CD4-positive, alpha-beta T cell treated with Interleukin-6 at 100 ng/mL for 8 hours (primary cell): ENCODE measurements around the gene WBP2.
A peak's percentile ranks its signal among the peaks of the same experiment; 100 is the strongest.

Source experiments
- DNase-seq: peaks from one replicate; pipeline ENCODE4 v3.0.0-alpha.2; 2020; ENCODE audit warnings: mixed read lengths, low spot score

Gene WBP2

GRCh38 chr17:75855310-75856061 is at the start of gene WBP2:
TSS of gene WBP2 (minus strand) at chr17:75855335. CDS start at chr17:75855297, 38 bp downstream.
- peak; percentile 99 for DNase-seq

DNA sequence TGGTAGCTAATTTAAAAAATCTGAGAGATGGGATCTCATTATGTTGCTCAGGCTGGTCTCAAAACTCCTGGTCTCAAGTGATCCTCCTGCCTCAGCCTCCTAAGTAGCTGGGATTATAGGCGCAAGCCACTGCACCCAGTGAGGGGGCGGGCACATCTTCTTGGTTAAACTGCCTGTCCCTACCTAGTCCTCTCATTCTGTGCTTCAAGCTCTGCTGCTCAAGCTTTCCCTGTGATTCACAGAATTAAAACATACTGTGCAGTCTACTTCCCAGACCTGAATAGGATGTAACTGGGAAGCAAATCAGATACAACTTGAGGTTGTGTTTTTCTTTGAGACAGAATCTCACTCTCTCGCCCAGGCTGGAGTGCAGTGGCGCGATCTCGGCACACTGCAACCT is 47.3 kb upstream of the WBP2 start:
- no peak for DNase-seq

GRCh38 chr17:75901727-75902126 is 46.6 kb upstream of the WBP2 start:
- no peak for DNase-seq

- no peak for DNase-seq
Measured at GRCh38 chr17:75900691-75901533, 45.8 kb upstream of the WBP2 start.

GRCh38 chr17:75899767-75900468 is 44.8 kb upstream of the WBP2 start:
- DNase-seq: no peak

DNA sequence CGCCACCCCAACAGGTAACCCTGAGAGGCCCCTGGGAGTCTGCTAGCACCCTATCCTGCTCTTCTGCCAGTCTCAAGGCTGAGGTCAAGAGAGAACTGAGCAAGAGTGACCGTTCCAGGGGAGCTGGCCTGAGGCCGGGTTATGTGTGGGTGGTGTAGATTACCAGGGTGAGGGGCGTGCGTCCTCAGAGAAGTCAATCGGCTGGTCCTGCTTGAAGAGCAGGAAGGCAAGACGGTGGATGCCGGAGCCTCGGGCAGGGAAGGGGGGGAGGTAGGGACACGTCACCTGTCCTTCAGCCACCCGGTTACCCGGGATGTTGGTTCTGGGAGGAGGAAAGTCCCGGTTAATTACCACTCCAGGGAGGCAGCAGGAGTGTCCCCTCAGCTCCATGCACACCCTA is 44.2 kb upstream of the WBP2 start:
- DNase-seq: no peak

- DNase-seq: no peak
Measured at GRCh38 chr17:75898791-75899190, 43.7 kb upstream of the WBP2 start.

DNA sequence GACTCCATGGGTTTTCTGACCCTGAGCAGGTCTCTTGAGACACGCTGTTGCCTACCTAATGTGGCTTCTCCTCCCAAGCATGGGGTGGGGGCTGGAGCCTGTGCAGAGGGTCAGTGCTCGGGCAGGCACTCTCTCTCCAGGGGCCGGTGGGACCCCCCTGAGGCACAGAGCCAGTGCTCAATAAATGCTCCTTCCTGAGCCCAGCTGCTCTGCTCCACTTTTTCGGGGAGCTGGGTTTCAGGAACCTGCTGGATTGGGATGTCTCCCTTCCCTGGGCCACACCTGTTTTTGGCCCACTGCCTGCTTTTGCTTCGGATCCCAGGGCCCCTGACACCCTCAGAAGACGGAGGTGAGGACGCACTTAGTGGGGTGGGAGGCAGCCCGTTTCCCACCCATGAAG is 42.9 kb upstream of the WBP2 start:
- DNase-seq: no peak

DNA sequence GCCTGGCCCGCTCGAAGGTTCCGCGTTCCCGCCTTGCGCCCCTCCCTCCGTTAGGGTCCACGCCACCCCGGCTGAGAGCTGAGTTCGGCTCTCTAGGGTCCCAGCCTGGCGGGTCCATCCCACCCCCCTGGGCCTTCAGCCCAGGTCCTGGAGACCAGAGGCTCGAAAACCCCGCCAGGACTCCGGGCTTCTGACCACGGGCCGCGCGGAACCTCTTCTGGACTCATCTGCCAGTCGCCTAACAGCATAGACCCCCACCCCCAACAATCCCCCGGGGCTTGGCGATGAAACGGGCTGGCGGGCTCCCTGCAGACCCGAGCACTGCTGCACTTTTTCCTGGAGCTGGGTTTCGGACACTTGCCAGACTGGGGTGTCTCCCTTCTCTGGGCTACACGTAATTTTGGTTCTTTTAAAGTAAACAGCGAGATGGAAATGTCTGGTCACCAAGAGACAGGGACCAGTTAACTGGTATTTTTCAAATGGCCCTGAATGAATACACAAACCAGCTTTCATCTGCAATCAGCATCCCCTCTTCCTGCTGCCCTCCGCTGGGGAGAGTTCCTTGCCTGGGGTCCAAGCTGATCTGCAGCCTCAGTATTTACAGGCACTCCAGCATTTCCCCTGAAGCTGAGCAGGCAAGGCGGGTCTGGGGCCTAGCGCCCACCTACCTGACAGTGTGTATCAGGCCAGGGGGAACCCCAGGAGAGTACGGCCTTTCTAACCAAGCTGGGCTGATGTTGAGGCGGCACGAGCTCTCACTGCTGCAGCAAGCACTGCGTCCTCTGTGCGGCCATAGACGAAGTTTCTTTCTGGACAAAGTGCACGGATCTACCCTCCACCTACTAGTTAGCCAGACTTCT is 42.3 kb upstream of the WBP2 start:
- no peak for DNase-seq

DNA sequence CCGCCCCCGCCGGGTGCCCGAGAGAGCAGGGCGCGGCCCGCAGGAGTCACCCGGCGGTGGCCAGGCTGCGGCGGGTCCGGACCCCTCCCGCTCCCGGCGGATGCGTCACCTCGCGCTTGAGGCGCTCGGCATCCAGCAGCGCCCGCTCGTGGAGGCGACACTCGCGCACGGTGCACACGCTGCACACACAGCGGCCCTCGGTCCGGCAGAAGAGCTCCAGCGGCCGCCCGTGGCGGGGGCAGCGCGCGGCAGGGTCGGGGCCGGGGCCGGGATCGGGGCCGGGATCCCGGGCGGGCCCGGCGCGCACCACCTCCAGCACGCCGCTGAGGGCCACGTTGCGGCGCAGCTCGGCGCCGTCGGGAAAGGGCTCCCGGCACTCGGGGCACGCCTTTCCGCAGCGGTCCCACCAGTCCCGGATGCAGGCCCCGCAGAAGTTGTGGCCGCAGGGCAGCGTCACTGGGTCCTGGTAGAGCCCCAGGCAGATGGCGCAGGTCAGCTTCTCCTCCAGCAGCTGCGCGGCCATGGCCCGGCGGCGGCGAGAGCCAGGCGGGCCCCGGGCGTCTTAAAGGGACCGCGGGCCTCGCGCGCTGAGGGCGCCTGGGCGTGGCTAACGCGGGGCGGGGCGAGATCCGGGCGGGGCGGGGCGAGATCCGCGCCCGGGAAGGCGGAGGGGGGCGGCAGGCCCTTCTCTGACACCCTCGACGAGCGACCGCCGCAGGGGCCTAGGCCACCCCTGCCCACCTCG is 41.5 kb upstream of the WBP2 start, which contains the start of gene TRIM65:
TSS of gene TRIM65 (minus strand) at position 537 of the 745 bp plus-strand sequence. CDS start at position 523, 14 bp downstream.
- peak; percentile 73 for DNase-seq

- no peak for DNase-seq
Measured at GRCh38 chr17:75895370-75896155, 40.4 kb upstream of the WBP2 start.

DNA sequence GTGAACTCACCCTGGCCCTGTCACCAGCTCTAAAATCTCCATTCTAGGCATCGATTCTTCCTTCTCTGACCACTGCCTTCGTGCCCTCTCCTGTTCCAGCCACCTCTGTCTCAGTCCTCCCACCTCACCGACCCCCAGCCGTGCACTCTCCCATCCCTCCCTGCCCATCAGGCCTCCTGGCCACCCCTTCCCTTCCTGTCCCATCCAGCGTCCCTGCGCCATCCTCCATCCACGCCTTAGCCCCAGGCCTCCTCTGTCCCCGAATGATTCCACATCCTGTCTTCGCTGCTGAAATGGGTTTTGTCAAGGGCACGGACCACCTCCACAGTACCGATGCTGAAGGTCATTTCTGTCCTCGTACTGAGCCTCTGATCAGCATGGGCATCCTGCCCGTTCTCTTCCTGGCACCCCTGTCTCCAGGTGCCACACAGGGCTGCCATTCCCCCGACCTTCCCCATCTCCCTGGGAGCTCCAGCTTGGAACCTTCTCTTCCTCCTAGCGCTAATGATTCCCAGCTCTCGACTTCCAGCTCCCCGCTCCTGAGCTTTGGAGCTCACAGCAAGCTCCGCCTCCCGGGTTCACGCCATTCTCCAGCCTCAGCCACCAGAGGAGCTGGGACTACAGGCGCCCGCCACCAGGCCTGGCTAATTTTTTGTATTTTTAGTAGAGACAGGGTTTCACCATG is 39.1 kb upstream of the WBP2 start:
- DNase-seq: no peak

DNA sequence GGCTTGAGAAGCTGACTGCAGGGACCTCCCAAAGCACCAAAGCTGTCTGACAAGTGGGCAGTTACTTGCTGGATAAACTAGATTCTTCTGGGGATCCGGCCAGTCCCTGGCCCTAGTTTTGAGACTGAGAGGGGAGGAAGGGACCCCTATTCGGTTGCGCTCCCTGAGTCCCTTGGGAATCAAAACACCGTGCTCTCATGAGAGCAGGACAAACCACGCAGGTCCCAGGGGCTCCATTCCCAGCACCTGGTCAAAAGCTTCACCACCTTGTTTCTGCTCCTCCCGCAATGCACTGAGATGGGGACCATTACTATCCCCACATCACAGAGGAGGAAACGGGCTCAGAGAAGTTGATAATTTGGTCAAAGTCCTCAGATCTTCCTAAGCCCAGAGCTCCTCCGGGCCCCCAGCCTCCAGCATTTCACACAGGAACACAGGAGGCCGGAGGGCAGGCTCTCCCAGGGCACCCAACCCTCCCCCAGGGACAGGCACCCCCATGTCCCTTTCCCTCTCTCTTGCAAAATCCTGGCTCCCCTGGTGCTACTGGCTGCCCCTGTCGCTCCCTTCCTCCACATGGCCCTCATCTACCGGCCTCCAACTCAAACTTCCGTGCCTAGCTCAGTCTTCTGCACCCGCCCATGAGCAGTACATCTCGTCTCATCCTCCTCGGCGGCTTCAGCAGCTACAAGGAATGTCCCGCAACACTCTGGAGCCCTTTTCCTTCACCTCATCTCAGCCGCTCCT is 38.3 kb upstream of the WBP2 start:
- DNase-seq: no peak

- DNase-seq: no peak
Measured at GRCh38 chr17:75892556-75893224, 37.6 kb upstream of the WBP2 start.

DNA sequence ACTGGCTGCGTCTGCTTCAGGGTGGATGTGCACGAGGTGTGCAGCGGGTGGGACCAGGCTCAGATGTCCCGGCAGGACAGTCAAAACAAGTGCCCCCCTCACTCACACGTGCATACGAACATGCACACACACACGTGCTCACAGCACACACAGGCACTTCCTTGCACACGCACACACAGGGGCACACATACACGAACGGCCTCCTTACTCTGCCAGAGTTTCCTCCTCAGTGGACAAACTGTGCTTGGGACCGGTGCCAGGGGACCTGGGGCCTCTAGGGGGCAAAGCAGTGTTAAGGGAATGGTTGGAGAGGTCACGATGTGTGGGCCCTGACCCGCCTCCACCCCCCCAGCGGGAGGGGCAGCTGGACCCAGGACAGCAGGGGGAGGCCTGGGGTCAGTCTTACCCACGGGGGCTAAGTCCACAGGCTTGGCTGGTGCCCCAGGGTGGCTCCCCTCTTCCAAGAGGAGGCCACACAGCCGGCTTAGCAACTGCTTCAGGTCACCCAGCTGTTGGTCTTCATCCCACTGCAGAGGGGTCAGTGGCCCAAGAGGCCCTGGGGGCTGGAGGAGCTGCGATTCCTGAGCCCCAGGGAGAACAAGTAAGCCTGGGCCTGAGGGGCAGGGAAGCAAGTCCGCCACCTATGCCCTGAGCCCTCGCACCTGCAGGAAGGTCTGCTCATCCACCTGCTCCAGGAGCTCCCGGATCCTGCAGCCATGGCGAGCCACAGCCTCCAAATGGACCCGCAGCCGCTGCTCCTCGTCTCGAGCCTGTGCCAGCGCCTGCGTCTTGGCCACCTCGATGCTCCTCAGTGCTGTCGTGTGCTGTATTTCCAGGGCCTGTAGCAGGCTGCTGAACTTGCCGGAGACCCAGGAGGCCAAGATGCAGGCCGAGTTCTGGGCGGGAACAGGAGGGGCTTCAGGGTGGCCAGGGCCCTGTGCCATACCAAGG is 36.7 kb upstream of the WBP2 start:
- DNase-seq: no peak

DNA sequence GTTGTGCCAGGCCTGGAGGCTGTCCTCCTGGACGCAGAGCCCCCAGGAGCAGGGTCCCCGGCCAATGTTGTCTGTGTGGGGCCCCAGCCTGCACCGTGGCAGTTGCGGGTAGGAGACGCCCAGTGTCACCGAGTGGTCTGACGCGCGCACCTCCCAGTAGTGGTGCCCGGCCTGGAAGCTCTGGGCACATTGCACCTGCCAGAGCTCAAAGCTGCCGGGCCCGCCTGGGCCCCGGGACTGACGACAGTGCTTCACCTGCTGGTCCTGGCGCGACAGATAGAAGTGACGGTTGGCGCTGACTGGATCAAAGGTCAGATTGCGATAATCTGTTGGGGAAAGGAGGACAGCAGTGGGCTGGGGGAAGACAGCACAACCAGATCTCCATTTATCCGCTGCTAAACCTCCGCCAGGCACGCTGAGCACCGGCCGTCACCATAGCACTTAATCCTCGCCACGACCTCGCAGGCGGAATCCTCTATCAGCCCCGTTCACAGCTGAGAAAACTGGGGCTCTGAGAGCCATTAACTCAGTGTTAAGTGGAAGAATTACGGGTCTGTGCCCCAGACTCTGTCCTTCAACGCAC is 36.0 kb upstream of the WBP2 start:
- DNase-seq: no peak

GRCh38 chr17:75889454-75889853 is 34.3 kb upstream of the WBP2 start:
- no peak for DNase-seq
